Measurements from ENCODE around the gene SMYD2.
A peak's percentile ranks its signal among the peaks of the same experiment; 100 is the strongest.

Gene SMYD2

GRCh38 chr1:214296860-214297745, 16.1 kb downstream of the SMYD2 start:
- in situ Hi-C loops (cut with HindIII; ENCODE audit: low pct_unique_long_range_greater_than_20kb, low sequenced_read_pairs), result no loop called here
- no peak for DNase-seq (ENCODE audit: low read depth in 1 of 2, low spot score in 1 of 2)
- no peak for TF ChIP-seq JUND (IDR thresholded peaks at IDR 0.05; ENCODE audit: low read depth)

- in situ Hi-C loops (cut with HindIII; ENCODE audit: low pct_unique_long_range_greater_than_20kb, low sequenced_read_pairs), result no loop called here
- DNase-seq (ENCODE audit: low read depth in 1 of 2, low spot score in 1 of 2), result no peak
- no peak for TF ChIP-seq JUND (IDR thresholded peaks at IDR 0.05; ENCODE audit: low read depth)
Observed at GRCh38 chr1:214300149-214300780, 19.3 kb downstream of the SMYD2 start.

GRCh38 chr1:214301526-214301925, 20.6 kb downstream of the SMYD2 start:
- in situ Hi-C loops (cut with HindIII; ENCODE audit: low pct_unique_long_range_greater_than_20kb, low sequenced_read_pairs), result no loop called here
- TF ChIP-seq JUND (IDR thresholded peaks at IDR 0.05; ENCODE audit: low read depth), result no peak
- no peak for DNase-seq (ENCODE audit: low read depth in 1 of 2, low spot score in 1 of 2)

GRCh38 chr1:214303141-214303930, 22.4 kb downstream of the SMYD2 start:
- in situ Hi-C loops (cut with HindIII; ENCODE audit: low pct_unique_long_range_greater_than_20kb, low sequenced_read_pairs), result no loop called here
- no peak for DNase-seq (ENCODE audit: low read depth in 1 of 2, low spot score in 1 of 2)
- no peak for TF ChIP-seq JUND (IDR thresholded peaks at IDR 0.05; ENCODE audit: low read depth)

- no peak for DNase-seq (ENCODE audit: low read depth in 1 of 2, low spot score in 1 of 2)
- in situ Hi-C loops (cut with HindIII; ENCODE audit: low pct_unique_long_range_greater_than_20kb, low sequenced_read_pairs), result no loop called here
- no peak for TF ChIP-seq JUND (IDR thresholded peaks at IDR 0.05; ENCODE audit: low read depth)
Observed at GRCh38 chr1:214305164-214305751, 24.3 kb downstream of the SMYD2 start.

GRCh38 chr1:214306269-214306668, 25.3 kb downstream of the SMYD2 start:
- no peak for TF ChIP-seq JUND (IDR thresholded peaks at IDR 0.05; ENCODE audit: low read depth)
- no peak for DNase-seq (ENCODE audit: low read depth in 1 of 2, low spot score in 1 of 2)
- in situ Hi-C loops (cut with HindIII; ENCODE audit: low pct_unique_long_range_greater_than_20kb, low sequenced_read_pairs), result no loop called here

GRCh38 chr1:214310010-214310409, 29.1 kb downstream of the SMYD2 start:
- no peak for TF ChIP-seq JUND (IDR thresholded peaks at IDR 0.05; ENCODE audit: low read depth)
- in situ Hi-C loops (cut with HindIII; ENCODE audit: low pct_unique_long_range_greater_than_20kb, low sequenced_read_pairs), result no loop called here
- no peak for DNase-seq (ENCODE audit: low read depth in 1 of 2, low spot score in 1 of 2)

- in situ Hi-C loops (cut with HindIII; ENCODE audit: low pct_unique_long_range_greater_than_20kb, low sequenced_read_pairs), result no loop called here
- TF ChIP-seq JUND (IDR thresholded peaks at IDR 0.05; ENCODE audit: low read depth), result no peak
- no peak for DNase-seq (ENCODE audit: low read depth in 1 of 2, low spot score in 1 of 2)
Observed at GRCh38 chr1:214310777-214311690, 30.1 kb downstream of the SMYD2 start.

GRCh38 chr1:214312530-214313051, 31.6 kb downstream of the SMYD2 start:
- in situ Hi-C loops (cut with HindIII; ENCODE audit: low pct_unique_long_range_greater_than_20kb, low sequenced_read_pairs), result no loop called here
- TF ChIP-seq JUND (IDR thresholded peaks at IDR 0.05; ENCODE audit: low read depth), result no peak
- no peak for DNase-seq (ENCODE audit: low read depth in 1 of 2, low spot score in 1 of 2)

GRCh38 chr1:214314178-214314843, 33.4 kb downstream of the SMYD2 start:
- DNase-seq (ENCODE audit: low read depth in 1 of 2, low spot score in 1 of 2), result no peak
- in situ Hi-C loops (cut with HindIII; ENCODE audit: low pct_unique_long_range_greater_than_20kb, low sequenced_read_pairs), result no loop called here
- TF ChIP-seq JUND (IDR thresholded peaks at IDR 0.05; ENCODE audit: low read depth), result no peak

GRCh38 chr1:214316593-214316992, 35.6 kb downstream of the SMYD2 start:
- TF ChIP-seq JUND (IDR thresholded peaks at IDR 0.05; ENCODE audit: low read depth), result peak; percentile 62; the same call in 1 of the 2 replicates
- in situ Hi-C loops (cut with HindIII; ENCODE audit: low pct_unique_long_range_greater_than_20kb, low sequenced_read_pairs), result no loop called here
- peak in 1 of 2 experiments; percentile 65 for DNase-seq (ENCODE audit: low read depth in 1 of 2, low spot score in 1 of 2)
